Measurements from ENCODE around the gene RBBP7. TPM values are rescaled to one million over a fixed set of nuclear protein-coding genes. Genes with fewer than 3 reads are reported as not detected.
A peak's percentile ranks its signal among the peaks of the same experiment; 100 is the strongest.

RBBP7 gene
- total RNA-seq, 1 experiment from 2014 or later: 196 TPM

DNA sequence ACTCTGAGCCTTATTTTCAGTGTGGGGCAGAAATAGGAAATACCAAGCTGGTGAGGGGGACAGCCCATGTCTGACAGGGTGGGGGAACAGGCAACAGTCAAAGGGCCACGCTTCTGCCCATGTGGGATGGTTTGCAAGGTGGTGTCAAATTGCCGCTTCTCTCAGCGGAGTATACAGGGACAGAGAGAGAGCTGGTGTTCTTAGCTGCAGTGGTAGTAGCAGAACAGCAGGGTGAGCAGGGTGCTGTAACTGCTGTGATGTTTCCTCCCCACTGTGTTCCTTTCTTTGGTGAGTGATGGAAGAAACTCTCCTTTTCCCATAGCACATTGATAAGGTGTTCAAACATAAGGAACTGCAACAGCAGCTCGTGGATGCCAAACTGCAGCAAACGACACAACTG, 37.9 kb downstream of the RBBP7 start:
- Mint-ChIP-seq H3K27me3 (ENCODE audit: unreplicated experiment) (no peaks in the 10 kb centered on the region), H3K27ac (ENCODE audit: unreplicated experiment) (no peak overlapping the region), H3K36me3 (ENCODE audit: insufficient read depth, unreplicated experiment) (peaks cover 31% of the 10 kb centered on the region), H3K4me3 (ENCODE audit: low read depth, unreplicated experiment) (no peak overlapping the region), H3K9me3 (ENCODE audit: low read depth, unreplicated experiment) (no peaks in the 10 kb centered on the region), H3K4me1 (ENCODE audit: low read depth, unreplicated experiment) (peaks cover 12% of the 10 kb centered on the region)
- BruUV-seq (replicated peaks): no TSS peak
- CTCF ChIA-PET: no interaction called here
- TF ChIP-seq, protein P1, sequence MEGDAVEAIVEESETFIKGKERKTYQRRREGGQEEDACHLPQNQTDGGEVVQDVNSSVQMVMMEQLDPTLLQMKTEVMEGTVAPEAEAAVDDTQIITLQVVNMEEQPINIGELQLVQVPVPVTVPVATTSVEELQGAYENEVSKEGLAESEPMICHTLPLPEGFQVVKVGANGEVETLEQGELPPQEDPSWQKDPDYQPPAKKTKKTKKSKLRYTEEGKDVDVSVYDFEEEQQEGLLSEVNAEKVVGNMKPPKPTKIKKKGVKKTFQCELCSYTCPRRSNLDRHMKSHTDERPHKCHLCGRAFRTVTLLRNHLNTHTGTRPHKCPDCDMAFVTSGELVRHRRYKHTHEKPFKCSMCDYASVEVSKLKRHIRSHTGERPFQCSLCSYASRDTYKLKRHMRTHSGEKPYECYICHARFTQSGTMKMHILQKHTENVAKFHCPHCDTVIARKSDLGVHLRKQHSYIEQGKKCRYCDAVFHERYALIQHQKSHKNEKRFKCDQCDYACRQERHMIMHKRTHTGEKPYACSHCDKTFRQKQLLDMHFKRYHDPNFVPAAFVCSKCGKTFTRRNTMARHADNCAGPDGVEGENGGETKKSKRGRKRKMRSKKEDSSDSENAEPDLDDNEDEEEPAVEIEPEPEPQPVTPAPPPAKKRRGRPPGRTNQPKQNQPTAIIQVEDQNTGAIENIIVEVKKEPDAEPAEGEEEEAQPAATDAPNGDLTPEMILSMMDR (IDR thresholded peaks at IDR 0.05; ENCODE audit: unreplicated experiment): no peak
- intact Hi-C loops (cut with micrococcal nuclease; ENCODE audit: unreplicated experiment): no loop called here
- no peak for DNase-seq

DNA sequence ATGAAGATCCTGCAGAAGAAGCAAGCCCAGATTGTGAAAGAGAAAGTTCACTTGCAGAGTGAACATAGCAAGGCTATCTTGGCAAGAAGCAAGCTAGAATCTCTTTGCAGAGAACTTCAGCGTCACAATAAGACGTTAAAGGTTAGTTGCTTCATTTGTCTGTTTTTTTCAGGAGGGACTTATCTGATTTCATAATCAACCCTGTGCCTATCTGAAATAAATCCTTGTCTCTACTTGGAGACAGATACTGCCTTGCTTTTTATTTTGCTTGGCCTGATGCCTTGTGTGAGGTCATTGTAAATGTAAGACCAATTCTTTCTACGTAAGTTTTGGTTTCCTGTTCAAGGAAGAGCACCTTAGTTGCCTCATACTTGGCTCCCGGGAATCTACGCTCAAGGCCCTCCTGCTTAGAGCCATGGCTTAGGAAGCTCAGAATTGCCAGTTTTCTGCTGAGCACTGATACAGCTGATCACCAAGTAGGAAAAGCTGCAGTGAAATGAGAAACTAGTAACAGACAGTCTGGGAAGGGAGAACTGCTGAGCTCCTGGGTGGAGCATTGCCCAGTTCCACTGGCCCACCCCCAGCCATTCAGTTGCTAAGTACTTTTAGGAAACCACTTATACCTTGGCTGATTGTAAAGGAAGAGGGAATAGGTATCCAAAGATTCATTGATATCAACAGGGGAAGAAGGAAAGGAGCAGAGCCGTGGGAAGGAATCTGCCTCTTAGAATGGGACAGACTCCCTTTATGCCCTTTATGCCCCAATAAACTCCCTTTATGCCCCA, 41.8 kb downstream of the RBBP7 start:
- TF ChIP-seq, protein P1 (IDR thresholded peaks at IDR 0.05; ENCODE audit: unreplicated experiment): no peak
- DNase-seq: no peak
- CTCF ChIA-PET: no interaction called here
- Mint-ChIP-seq H3K4me3 (ENCODE audit: low read depth, unreplicated experiment) (no peak overlapping the region), H3K27me3 (ENCODE audit: unreplicated experiment) (no peaks in the 10 kb centered on the region), H3K9me3 (ENCODE audit: low read depth, unreplicated experiment) (no peaks in the 10 kb centered on the region), H3K27ac (ENCODE audit: unreplicated experiment) (no peak overlapping the region), H3K4me1 (ENCODE audit: low read depth, unreplicated experiment) (peaks cover 13% of the 10 kb centered on the region), H3K36me3 (ENCODE audit: insufficient read depth, unreplicated experiment) (peaks cover 29% of the 10 kb centered on the region)
- no TSS peak for BruUV-seq (replicated peaks)
- intact Hi-C loops (cut with micrococcal nuclease; ENCODE audit: unreplicated experiment): no loop called here

DNA sequence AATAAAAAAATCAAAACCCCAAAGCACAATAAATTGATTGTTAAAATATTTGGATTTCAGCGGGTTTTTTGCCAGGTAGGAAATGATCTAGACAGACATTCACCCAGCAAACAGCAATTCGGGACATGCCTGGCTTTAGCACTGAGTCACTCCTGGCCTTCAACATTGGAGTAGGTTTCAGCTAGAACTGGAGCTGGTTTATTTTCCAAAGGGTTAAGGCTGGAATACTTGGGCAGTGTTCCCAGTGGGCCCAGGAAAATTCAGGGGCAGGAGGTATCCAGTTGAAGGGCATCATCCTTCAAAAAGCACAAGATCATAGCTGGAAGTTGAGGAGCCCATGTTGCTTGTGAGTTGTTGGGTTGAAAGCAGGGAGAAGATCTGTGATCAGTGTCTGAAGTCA, 42.9 kb downstream of the RBBP7 start:
- DNase-seq: no peak
- intact Hi-C loops (cut with micrococcal nuclease; ENCODE audit: unreplicated experiment): no loop called here
- CTCF ChIA-PET: interaction anchor here (1.7 kb wide), 1 partner anchor 219 kb away, joined by 8 read pairs; no protein-coding TSS in a partner anchor
- TF ChIP-seq, protein P1 (IDR thresholded peaks at IDR 0.05; ENCODE audit: unreplicated experiment): no peak
- Mint-ChIP-seq H3K4me3 (ENCODE audit: low read depth, unreplicated experiment) (no peak overlapping the region), H3K27ac (ENCODE audit: unreplicated experiment) (no peak overlapping the region), H3K36me3 (ENCODE audit: insufficient read depth, unreplicated experiment) (peaks cover 25% of the 10 kb centered on the region), H3K9me3 (ENCODE audit: low read depth, unreplicated experiment) (no peaks in the 10 kb centered on the region), H3K27me3 (ENCODE audit: unreplicated experiment) (no peaks in the 10 kb centered on the region), H3K4me1 (ENCODE audit: low read depth, unreplicated experiment) (peaks cover 13% of the 10 kb centered on the region)
- no TSS peak for BruUV-seq (replicated peaks)

DNA sequence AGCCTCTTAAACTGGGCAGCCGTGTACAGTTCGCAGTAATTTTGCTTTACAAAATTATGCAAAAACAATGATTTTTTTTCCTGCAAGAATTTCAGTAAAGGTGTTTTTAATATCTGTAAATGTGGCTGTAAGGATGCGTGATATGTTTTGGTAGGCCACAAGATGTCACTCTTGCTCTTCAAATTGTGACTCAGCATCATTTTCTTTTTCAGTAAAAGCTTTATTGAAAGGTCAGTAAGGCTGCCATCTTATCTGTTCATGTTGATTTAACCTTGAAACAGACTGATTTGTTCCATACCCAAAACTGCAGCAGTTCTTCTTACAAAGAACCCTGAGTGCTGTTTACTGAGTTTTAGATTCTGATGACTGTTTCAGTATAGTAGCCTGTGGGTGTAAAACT, 44.0 kb downstream of the RBBP7 start:
- no peak for DNase-seq
- H3K27ac Mint-ChIP-seq (ENCODE audit: unreplicated experiment): no peak overlapping the region
- TF ChIP-seq, protein P1 (IDR thresholded peaks at IDR 0.05; ENCODE audit: unreplicated experiment): peak; percentile 13
- H3K27me3 Mint-ChIP-seq (ENCODE audit: unreplicated experiment): no peaks in the 10 kb centered on the region
- intact Hi-C loops (cut with micrococcal nuclease; ENCODE audit: unreplicated experiment): no loop called here
- H3K9me3 Mint-ChIP-seq (ENCODE audit: low read depth, unreplicated experiment): no peaks in the 10 kb centered on the region
- H3K4me1 Mint-ChIP-seq (ENCODE audit: low read depth, unreplicated experiment): peaks cover 13% of the 10 kb centered on the region
- peaks cover 29% of the 10 kb centered on the region for H3K36me3 Mint-ChIP-seq (ENCODE audit: insufficient read depth, unreplicated experiment)
- no peak overlapping the region for H3K4me3 Mint-ChIP-seq (ENCODE audit: low read depth, unreplicated experiment)
- BruUV-seq (replicated peaks): no TSS peak
- CTCF ChIA-PET: interaction anchor here (1.7 kb wide), 1 partner anchor 220 kb away, joined by 8 read pairs; no protein-coding TSS in a partner anchor
